Fibroblast of skin of left biceps (primary cell): ENCODE data around the gene TENM4.

Experiments used
- DNase-seq, 2 experiments: peaks; one replicate each; pipeline ENCODE4 v3.0.0-alpha.2; 2013; ENCODE audit warnings: low read depth in 2 of 2

The TENM4 gene

DNA sequence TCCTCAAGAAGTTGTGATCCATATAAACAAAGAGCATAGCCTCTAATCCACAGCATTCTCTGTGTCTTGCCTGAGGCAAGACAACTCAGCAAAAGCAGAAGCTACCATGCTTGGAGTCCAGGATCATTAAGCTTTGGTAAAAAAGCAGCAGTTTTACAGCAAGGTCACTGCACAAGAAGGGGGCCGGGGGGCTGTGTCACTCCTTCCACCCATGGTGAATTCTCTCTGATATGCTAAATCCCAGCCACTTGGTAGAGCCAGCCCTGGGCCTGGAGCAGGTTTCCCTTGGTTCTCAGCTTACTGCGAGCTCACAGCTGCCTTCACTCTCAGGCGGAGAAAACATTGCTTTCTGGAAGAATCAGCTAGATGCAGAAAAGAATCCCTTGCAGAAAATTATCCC lies 144.7 kb downstream of the TENM4 start:
- no peak for DNase-seq

GRCh38 chr11:79294845-79295731 lies 145.7 kb downstream of the TENM4 start:
- no peak for DNase-seq

DNA sequence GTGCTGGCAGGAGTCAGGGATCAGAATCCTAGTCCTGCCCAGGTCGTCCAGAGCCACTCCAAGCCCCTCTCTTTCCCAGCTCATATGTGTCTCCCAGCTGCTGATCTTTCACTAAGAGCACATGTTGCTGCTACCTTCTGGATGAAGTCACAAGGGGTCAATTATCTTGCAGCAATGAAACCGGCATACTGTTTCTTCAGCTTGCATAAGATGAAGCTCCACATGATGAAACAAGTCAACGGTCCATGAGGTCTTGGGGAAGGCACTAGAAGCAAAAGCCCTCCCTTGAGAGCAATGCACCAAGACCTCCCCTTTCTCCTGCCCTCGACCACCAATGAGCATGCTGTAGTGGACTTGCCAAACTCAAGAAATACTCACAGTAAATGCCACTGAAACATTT lies 148.9 kb downstream of the TENM4 start:
- DNase-seq = no peak

- DNase-seq = no peak
These were observed 150.1 kb downstream of the TENM4 start for GRCh38 chr11:79290761-79291160.

- DNase-seq = no peak
These were observed 152.9 kb downstream of the TENM4 start for GRCh38 chr11:79287952-79288351.

GRCh38 chr11:79285756-79286155 lies 155.1 kb downstream of the TENM4 start:
- DNase-seq = no peak

DNA sequence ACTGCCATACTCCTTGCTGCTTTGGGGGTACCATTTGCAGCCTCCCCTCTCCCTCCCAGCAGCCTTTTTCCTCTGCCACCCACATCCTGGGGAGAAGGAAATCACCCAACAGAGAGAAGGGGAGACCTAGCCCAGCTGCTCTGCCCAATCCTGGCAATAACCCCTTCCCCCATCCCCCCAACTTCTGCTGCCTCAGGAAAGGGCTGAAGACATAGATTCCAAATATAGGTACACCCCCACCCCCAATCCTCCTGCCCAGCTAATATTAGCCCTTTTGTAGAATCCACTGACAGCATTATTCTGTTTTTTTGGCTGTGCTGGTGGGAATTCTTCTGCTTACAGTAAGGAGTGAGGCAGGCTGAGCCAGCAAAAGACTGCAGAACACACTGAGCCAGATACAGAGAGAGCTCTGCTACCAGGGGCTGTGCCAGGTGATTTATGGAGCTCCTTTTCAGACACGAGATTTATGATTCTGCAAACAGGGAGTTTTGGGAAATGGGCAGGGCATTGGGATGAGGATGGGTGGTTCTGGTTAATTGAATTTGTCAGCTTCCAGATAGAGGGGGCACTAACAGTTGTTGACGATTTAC lies 164.0 kb downstream of the TENM4 start:
- DNase-seq = no peak

GRCh38 chr11:79274636-79275331 lies 166.0 kb downstream of the TENM4 start:
- peak; percentile 78 to 79 for DNase-seq

DNA sequence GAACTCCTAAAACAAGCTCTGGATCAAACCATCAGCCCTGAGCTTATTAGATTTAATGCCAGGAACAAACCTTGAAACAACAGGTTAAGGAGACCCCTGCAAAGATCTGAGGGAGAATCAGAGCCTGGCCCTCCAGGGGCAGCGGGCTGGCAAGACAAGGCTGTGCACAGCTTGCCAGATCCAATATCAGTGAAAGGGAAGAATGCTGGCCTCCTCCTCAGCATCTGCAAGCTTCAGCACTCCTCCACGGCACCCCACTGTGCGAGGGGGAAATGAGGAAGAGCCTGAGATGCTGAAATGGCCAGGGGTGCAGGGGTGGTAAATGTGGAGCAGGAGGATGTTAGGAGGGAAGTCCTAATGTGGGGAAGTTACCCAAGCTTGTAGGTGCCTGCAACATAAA lies 167.0 kb downstream of the TENM4 start:
- no peak for DNase-seq

GRCh38 chr11:79269611-79270307 lies 171.1 kb downstream of the TENM4 start:
- no peak for DNase-seq

- DNase-seq = no peak
These were observed 174.4 kb downstream of the TENM4 start for GRCh38 chr11:79266396-79266795.

DNA sequence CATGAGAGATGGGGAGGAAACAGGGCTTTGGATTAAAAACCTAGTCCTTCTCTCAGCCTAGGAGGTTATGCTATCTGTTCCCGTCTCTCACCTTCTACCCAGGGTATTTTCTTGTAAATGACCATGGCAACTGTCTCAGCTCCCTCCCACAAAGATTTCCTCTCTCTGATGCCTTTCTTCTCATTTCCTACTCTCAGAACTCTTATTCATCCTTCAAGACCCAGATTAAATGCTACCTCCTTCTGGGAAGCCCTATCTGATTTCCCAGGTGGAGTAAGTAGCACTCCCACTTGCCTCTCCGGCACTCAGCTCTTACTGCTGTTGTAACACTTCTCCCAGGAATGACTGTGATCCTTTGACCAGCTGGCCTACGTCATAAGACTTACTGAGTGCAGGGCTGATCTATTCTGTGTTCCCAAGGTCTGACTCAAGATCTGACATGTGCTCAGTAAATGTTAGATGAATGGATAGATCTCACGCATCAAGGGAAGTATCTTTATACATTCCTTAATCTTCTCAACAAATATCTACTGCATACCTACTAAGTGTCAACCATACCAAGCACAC lies 175.0 kb downstream of the TENM4 start:
- no peak for DNase-seq

DNA sequence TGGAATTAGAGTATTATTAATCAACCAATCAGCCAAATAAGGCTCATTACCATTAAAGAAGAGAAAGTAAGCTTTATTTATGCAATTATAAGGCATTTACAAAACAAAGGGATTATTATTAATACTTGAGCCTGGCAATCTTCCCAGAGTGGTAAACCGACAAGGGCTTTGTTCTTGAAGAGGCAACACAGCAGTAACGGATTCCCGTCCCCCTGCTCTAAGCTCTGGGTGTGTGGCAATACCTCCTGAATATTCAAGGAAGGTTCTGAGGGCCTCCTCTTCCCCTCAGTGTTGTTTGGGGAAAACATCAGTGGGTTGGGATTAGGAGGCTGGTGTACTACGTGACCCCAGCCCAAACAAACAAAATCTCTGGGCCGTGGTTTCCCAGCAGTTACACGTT lies 176.5 kb downstream of the TENM4 start:
- no peak for DNase-seq

- DNase-seq = no peak
These were observed 177.8 kb downstream of the TENM4 start for GRCh38 chr11:79263001-79263400.

GRCh38 chr11:79262221-79262620 lies 178.6 kb downstream of the TENM4 start:
- DNase-seq = peak in 1 of 2 experiments; percentile 22

DNA sequence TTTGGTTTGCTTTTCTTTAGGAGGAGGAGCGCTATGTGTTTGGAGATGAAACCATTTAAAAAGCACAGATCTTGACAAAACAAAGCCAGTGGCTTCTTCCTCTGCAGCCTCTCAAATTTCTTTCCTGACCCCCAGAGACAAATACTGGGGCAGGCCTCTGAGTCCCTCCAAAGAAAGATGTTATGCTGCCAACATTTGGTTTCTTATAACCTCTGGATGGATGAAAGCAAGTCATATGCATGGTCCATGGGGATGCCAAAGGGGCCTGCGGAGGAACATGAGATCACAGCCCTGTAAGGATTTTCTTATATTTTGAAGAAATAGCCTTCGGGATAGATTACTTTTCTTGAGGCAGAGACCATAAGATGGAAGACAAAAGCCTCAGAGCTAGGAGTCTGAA lies 179.1 kb downstream of the TENM4 start:
- DNase-seq = no peak

- no peak for DNase-seq
These were observed 181.0 kb downstream of the TENM4 start for GRCh38 chr11:79259800-79260199.

DNA sequence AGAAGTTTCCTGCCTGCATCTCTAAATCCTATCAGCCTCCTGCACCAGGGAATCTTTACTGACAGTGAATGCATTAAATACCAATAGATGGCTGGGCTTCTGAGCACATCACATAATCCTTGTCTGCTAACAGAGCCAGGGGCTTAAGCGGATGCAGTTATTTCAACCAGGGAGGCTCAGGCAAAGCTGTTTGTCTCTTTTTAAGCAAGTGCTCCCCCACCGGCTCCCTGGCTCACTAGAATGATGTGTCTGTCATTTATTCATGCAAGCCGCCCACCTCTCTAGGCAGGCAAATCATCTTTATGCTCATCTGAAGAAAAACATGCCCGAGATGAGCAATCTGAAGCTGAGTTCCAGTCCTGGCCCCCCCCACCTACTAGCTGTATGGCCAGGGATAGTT lies 182.3 kb downstream of the TENM4 start:
- no peak for DNase-seq

GRCh38 chr11:79255965-79256364 lies 184.9 kb downstream of the TENM4 start:
- no peak for DNase-seq

DNA sequence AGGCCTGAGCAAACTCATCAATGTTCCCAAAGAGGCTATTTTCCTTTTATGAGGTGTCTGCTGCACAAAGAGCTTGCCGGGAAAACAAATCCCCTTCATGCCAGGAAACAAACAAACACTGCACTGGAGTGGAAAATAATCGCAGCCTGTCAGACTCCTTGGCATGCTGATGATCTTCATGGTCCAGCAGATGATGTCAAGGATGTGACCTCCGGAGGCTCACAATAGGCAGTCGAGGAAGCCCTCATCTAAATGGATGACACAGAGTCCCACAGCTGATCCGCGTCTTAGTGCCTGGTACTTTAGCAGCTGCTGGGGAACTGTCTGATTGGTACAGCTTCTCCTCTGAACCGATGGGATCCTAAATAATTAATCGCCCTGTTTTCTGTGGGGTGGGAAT lies 187.6 kb downstream of the TENM4 start:
- no peak for DNase-seq

DNA sequence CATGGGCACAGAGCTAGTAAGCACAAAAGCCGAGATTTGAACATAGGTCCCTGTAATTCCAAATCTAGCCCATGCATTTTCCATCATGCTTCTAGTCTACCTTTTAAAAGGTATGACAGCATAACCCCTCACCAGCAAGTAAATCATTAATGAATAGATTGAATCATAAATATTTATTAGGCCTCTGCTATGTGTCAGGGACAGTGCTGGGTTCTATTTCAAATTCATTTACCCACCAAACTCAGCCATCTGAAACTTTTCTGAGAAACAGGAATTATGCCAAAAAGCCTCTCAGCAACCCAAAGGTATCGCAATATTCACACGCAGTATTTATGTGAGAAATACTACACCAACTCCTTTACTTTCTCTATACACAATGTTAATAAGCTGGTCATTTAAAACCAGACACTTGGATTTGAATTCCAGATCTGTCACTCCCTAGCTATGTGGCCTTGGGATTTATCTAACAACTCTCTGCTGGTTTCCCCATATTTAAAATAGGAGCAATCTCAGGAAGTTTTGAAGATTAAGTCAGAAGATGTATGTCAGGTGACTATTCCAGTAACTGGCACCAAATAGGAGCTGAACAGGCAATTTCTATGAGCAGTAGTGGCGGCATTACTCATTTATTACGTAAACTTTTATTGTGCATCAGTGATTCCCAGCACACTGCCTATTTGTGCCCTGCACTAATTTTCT lies 191.4 kb downstream of the TENM4 start:
- no peak for DNase-seq
